WTC11 (cell line): ENCODE measurements around the gene GPX5.

Experiments
- ATF1 ChIP-seq: sonication (generic); formaldehyde crosslinking; IDR thresholded peaks from 2 replicates; pipeline ENCODE4 v1.8.1; 2023; ENCODE audit warnings: mild to moderate bottlenecking, moderate library complexity, missing genetic modification reagents
- CTCF ChIP-seq: fragments of 200-600 bp; IDR thresholded peaks from 2 replicates; pipeline ENCODE4 v1.8.0; 2022; ENCODE audit warnings: antibody characterized with exemption
- ELF4 ChIP-seq: sonication (generic); formaldehyde crosslinking; IDR thresholded peaks from 2 replicates; pipeline ENCODE4 v1.8.1; 2022; ENCODE audit warnings: low read depth, mild to moderate bottlenecking, moderate library complexity, missing genetic modification reagents
- ESRRA ChIP-seq: sonication (generic); formaldehyde crosslinking; IDR thresholded peaks from 2 replicates; pipeline ENCODE4 v1.8.1; 2022; ENCODE audit warnings: mild to moderate bottlenecking, missing genetic modification reagents, borderline replicate concordance
- IRF2 ChIP-seq: sonication (generic); formaldehyde crosslinking; IDR thresholded peaks from 2 replicates; pipeline ENCODE4 v1.8.0; 2022; ENCODE audit warnings: low read depth, missing genetic modification reagents, borderline replicate concordance
- MAX ChIP-seq: sonication (generic); formaldehyde crosslinking; IDR thresholded peaks from 2 replicates; pipeline ENCODE4 v1.8.0; 2022; ENCODE audit warnings: mild to moderate bottlenecking, missing genetic modification reagents
- NFATC4 ChIP-seq: fragments of 250-450 bp; sonication (Bioruptor Pico); IDR thresholded peaks from 2 replicates; pipeline ENCODE4 v1.9.0; 2021; ENCODE audit warnings: mild to moderate bottlenecking
- PREB ChIP-seq: sonication (generic); formaldehyde crosslinking; IDR thresholded peaks from 2 replicates; pipeline ENCODE4 v1.8.1; 2022; ENCODE audit warnings: mild to moderate bottlenecking, missing genetic modification reagents, moderate library complexity, borderline replicate concordance
- RORB ChIP-seq: fragments of 250-450 bp; sonication (Bioruptor Pico); IDR thresholded peaks from 2 replicates; pipeline ENCODE4 v1.9.0; 2021; ENCODE audit warnings: mild to moderate bottlenecking

GRCh38 chr6:28497893-28498292, 27.8 kb upstream of the GPX5 start:
- TF ChIP-seq MAX (no peak), ATF1 (no peak), NFATC4 (CRISPR knock-in tag) (no peak), CTCF (no peak), ESRRA (CRISPR knock-in tag) (no peak), PREB (CRISPR knock-in tag) (no peak), RORB (no peak), ELF4 (CRISPR knock-in tag) (no peak), IRF2 (CRISPR knock-in tag) (no peak)
